Measurements from ENCODE around the gene ARFGAP1. TPM values are rescaled to one million over a fixed set of nuclear protein-coding genes. Genes with fewer than 3 reads are reported as not detected.
A peak's percentile ranks its signal among the peaks of the same experiment; 100 is the strongest.

Gene ARFGAP1
- total RNA-seq, 5 donors from 2014 or later (not counting 1 experiment from before 2014, with no cell fraction given) = 109 to 129 (median 122) TPM

- H3K9me3 ChIP-seq = no peaks in the 10 kb centered on the region
- DNase-seq (peak in 1 of 35 experiments; percentile 17), ATAC-seq (replicated peaks in 1 of 4) (no peak)
- Mint-ChIP-seq H3K9me3 (no peaks in the 10 kb centered on the region), H3K27ac (no peak overlapping the region), H3K36me3 (no peaks in the 10 kb centered on the region), H3K27me3 (peaks cover 0 to 4% of the 10 kb centered on the region in 2 donors), H3K4me3 (no peak overlapping the region), H3K4me1 (peaks cover 3 to 5% (median 4%) of the 10 kb centered on the region in 3 donors)
- no peak overlapping the region for H3K27ac ChIP-seq (ENCODE audit: low read length)
- peaks cover 0 to 17% of the 10 kb centered on the region in 2 experiments for H3K4me1 ChIP-seq (ENCODE audit: control insufficient read depth in 1 of 2, extremely low read depth in 1 of 2, insufficient read depth in 2 of 2, low read length in 2 of 2)
- no peak overlapping the region for H3K4me3 ChIP-seq (ENCODE audit: control insufficient read depth in 1 of 2, extremely low read depth in 1 of 2, low read length in 1 of 2)
- H3K27me3 ChIP-seq (replicated peaks in 1 of 2; ENCODE audit: control insufficient read depth in 2 of 2, extremely low read depth in 1 of 2, insufficient read depth in 2 of 2, low read length in 1 of 2) = peaks cover 0 to 30% of the 10 kb centered on the region in 2 experiments
- H3K36me3 ChIP-seq (ENCODE audit: control insufficient read depth in 2 of 2, extremely low read depth in 1 of 2, insufficient read depth in 1 of 2, low read length in 1 of 2) = no peaks in the 10 kb centered on the region
- CTCF ChIA-PET = interaction anchor here (0.6 to 1.7 kb wide), 3 partner anchors 14 to 16 kb away, joined by 3 read pairs; no protein-coding TSS in a partner anchor
- WGBS (ENCODE audit: insufficient coverage) = 54% methylated on average over 11 of the region's 16 CpGs
- POLR2A ChIA-PET = no interaction called here
Observed at GRCh38 chr20:63238514-63239125, 34.0 kb upstream of the ARFGAP1 start.

GRCh38 chr20:63239431-63239830 is 33.2 kb upstream of the ARFGAP1 start:
- H3K27ac Mint-ChIP-seq = no peak overlapping the region
- Histone ChIP-seq H3K36me3 (ENCODE audit: control insufficient read depth in 2 of 2, extremely low read depth in 1 of 2, insufficient read depth in 1 of 2, low read length in 1 of 2) (no peaks in the 10 kb centered on the region), H3K9me3 (no peaks in the 10 kb centered on the region), H3K27me3 (replicated peaks in 1 of 2; ENCODE audit: control insufficient read depth in 2 of 2, extremely low read depth in 1 of 2, insufficient read depth in 2 of 2, low read length in 1 of 2) (peaks cover 0 to 27% of the 10 kb centered on the region in 2 experiments), H3K27ac (ENCODE audit: low read length) (no peak overlapping the region), H3K4me3 (ENCODE audit: control insufficient read depth in 1 of 2, extremely low read depth in 1 of 2, low read length in 1 of 2) (no peak overlapping the region), H3K4me1 (ENCODE audit: control insufficient read depth in 1 of 2, extremely low read depth in 1 of 2, insufficient read depth in 2 of 2, low read length in 2 of 2) (peaks cover 0 to 16% of the 10 kb centered on the region in 2 experiments)
- H3K4me1 Mint-ChIP-seq = peaks cover 3 to 5% (median 4%) of the 10 kb centered on the region in 3 donors
- CTCF ChIA-PET = no interaction called here
- H3K4me3 Mint-ChIP-seq = no peak overlapping the region
- no peak for DNase-seq
- H3K9me3 Mint-ChIP-seq = no peaks in the 10 kb centered on the region
- peaks cover 0 to 12% of the 10 kb centered on the region in 2 donors for H3K27me3 Mint-ChIP-seq
- no peaks in the 10 kb centered on the region for H3K36me3 Mint-ChIP-seq
- POLR2A ChIA-PET = no interaction called here
- WGBS (ENCODE audit: insufficient coverage) = 95% methylated on average over 25 of the region's 30 CpGs
- no peak for ATAC-seq (replicated peaks in 1 of 4)

GRCh38 chr20:63240004-63240403 is 32.6 kb upstream of the ARFGAP1 start:
- H3K27me3 ChIP-seq (replicated peaks in 1 of 2; ENCODE audit: control insufficient read depth in 2 of 2, extremely low read depth in 1 of 2, insufficient read depth in 2 of 2, low read length in 1 of 2) = peaks cover 0 to 26% of the 10 kb centered on the region in 2 experiments
- H3K36me3 ChIP-seq (ENCODE audit: control insufficient read depth in 2 of 2, extremely low read depth in 1 of 2, insufficient read depth in 1 of 2, low read length in 1 of 2) = no peaks in the 10 kb centered on the region
- no peaks in the 10 kb centered on the region for H3K36me3 Mint-ChIP-seq
- H3K4me3 Mint-ChIP-seq = no peak overlapping the region
- H3K4me3 ChIP-seq (ENCODE audit: control insufficient read depth in 1 of 2, extremely low read depth in 1 of 2, low read length in 1 of 2) = no peak overlapping the region
- no peak for DNase-seq
- WGBS (ENCODE audit: insufficient coverage) = 100% methylated on average over 2 of the region's 11 CpGs
- no peaks in the 10 kb centered on the region for H3K9me3 Mint-ChIP-seq
- H3K27ac ChIP-seq (ENCODE audit: low read length) = no peak overlapping the region
- peaks cover 0 to 14% of the 10 kb centered on the region in 2 donors for H3K27me3 Mint-ChIP-seq
- CTCF ChIA-PET = no interaction called here
- no peaks in the 10 kb centered on the region for H3K9me3 ChIP-seq
- POLR2A ChIA-PET = no interaction called here
- H3K27ac Mint-ChIP-seq = no peak overlapping the region
- H3K4me1 ChIP-seq (ENCODE audit: control insufficient read depth in 1 of 2, extremely low read depth in 1 of 2, insufficient read depth in 2 of 2, low read length in 2 of 2) = peaks cover 0 to 10% of the 10 kb centered on the region in 2 experiments
- peaks cover 0 to 2% (median under 1%) of the 10 kb centered on the region in 3 donors for H3K4me1 Mint-ChIP-seq
- ATAC-seq (replicated peaks in 1 of 4) = no peak

- CTCF ChIA-PET = interaction anchor here in 1 of 2 donors (0.6 kb wide), 1 partner anchor 11 kb away, joined by 4 read pairs; no protein-coding TSS in a partner anchor
Observed at GRCh38 chr20:63241272-63241671, 31.3 kb upstream of the ARFGAP1 start.

GRCh38 chr20:63242736-63243135 is 29.9 kb upstream of the ARFGAP1 start:
- no peaks in the 10 kb centered on the region for H3K36me3 Mint-ChIP-seq
- 90% methylated on average over 15 of the region's 21 CpGs for WGBS (ENCODE audit: insufficient coverage)
- CTCF ChIA-PET = no interaction called here
- H3K4me1 Mint-ChIP-seq = no peaks in the 10 kb centered on the region
- Histone ChIP-seq H3K27me3 (replicated peaks in 1 of 2; ENCODE audit: control insufficient read depth in 2 of 2, extremely low read depth in 1 of 2, insufficient read depth in 2 of 2, low read length in 1 of 2) (peaks cover 0 to 46% of the 10 kb centered on the region in 2 experiments), H3K36me3 (ENCODE audit: control insufficient read depth in 2 of 2, extremely low read depth in 1 of 2, insufficient read depth in 1 of 2, low read length in 1 of 2) (no peaks in the 10 kb centered on the region), H3K4me1 (ENCODE audit: control insufficient read depth in 1 of 2, extremely low read depth in 1 of 2, insufficient read depth in 2 of 2, low read length in 2 of 2) (no peaks in the 10 kb centered on the region), H3K4me3 (ENCODE audit: control insufficient read depth in 1 of 2, extremely low read depth in 1 of 2, low read length in 1 of 2) (no peak overlapping the region), H3K9me3 (no peaks in the 10 kb centered on the region), H3K27ac (ENCODE audit: low read length) (no peak overlapping the region)
- ATAC-seq (replicated peaks in 1 of 4) (no peak), DNase-seq (no peak)
- H3K4me3 Mint-ChIP-seq = no peak overlapping the region
- no peaks in the 10 kb centered on the region for H3K9me3 Mint-ChIP-seq
- H3K27ac Mint-ChIP-seq = no peak overlapping the region
- H3K27me3 Mint-ChIP-seq = peaks cover 8 to 25% of the 10 kb centered on the region in 2 donors
- POLR2A ChIA-PET = no interaction called here

More at GRCh38 chr20:63241272-63241671, 31.3 kb upstream of the ARFGAP1 start:
- Histone ChIP-seq H3K27me3 (replicated peaks in 1 of 2; ENCODE audit: control insufficient read depth in 2 of 2, extremely low read depth in 1 of 2, insufficient read depth in 2 of 2, low read length in 1 of 2) (peaks cover 0 to 32% of the 10 kb centered on the region in 2 experiments), H3K36me3 (ENCODE audit: control insufficient read depth in 2 of 2, extremely low read depth in 1 of 2, insufficient read depth in 1 of 2, low read length in 1 of 2) (no peaks in the 10 kb centered on the region), H3K4me3 (ENCODE audit: control insufficient read depth in 1 of 2, extremely low read depth in 1 of 2, low read length in 1 of 2) (no peak overlapping the region), H3K4me1 (ENCODE audit: control insufficient read depth in 1 of 2, extremely low read depth in 1 of 2, insufficient read depth in 2 of 2, low read length in 2 of 2) (no peaks in the 10 kb centered on the region), H3K9me3 (no peaks in the 10 kb centered on the region), H3K27ac (ENCODE audit: low read length) (no peak overlapping the region)
- DNase-seq (no peak), ATAC-seq (replicated peaks in 1 of 4) (no peak)
- POLR2A ChIA-PET = no interaction called here
- H3K4me3 Mint-ChIP-seq = no peak overlapping the region
- H3K36me3 Mint-ChIP-seq = no peaks in the 10 kb centered on the region
- no peaks in the 10 kb centered on the region for H3K4me1 Mint-ChIP-seq
- H3K27ac Mint-ChIP-seq = no peak overlapping the region
- 64% methylated on average over 5 of the region's 11 CpGs for WGBS (ENCODE audit: insufficient coverage)
- peaks cover 8 to 25% of the 10 kb centered on the region in 2 donors for H3K27me3 Mint-ChIP-seq
- H3K9me3 Mint-ChIP-seq = no peaks in the 10 kb centered on the region

- peaks cover 14 to 34% of the 10 kb centered on the region in 2 donors for H3K27me3 Mint-ChIP-seq
- WGBS (ENCODE audit: insufficient coverage) = 82% methylated on average over 20 of the region's 25 CpGs
- Histone ChIP-seq H3K4me3 (ENCODE audit: control insufficient read depth in 1 of 2, extremely low read depth in 1 of 2, low read length in 1 of 2) (no peak overlapping the region), H3K4me1 (ENCODE audit: control insufficient read depth in 1 of 2, extremely low read depth in 1 of 2, insufficient read depth in 2 of 2, low read length in 2 of 2) (no peaks in the 10 kb centered on the region), H3K27ac (ENCODE audit: low read length) (no peak overlapping the region), H3K27me3 (replicated peaks in 1 of 2; ENCODE audit: control insufficient read depth in 2 of 2, extremely low read depth in 1 of 2, insufficient read depth in 2 of 2, low read length in 1 of 2) (peaks cover 0 to 56% of the 10 kb centered on the region in 2 experiments), H3K36me3 (ENCODE audit: control insufficient read depth in 2 of 2, extremely low read depth in 1 of 2, insufficient read depth in 1 of 2, low read length in 1 of 2) (no peaks in the 10 kb centered on the region), H3K9me3 (no peaks in the 10 kb centered on the region)
- ChIA-PET CTCF (no interaction called here), POLR2A (no interaction called here)
- H3K27ac Mint-ChIP-seq = no peak overlapping the region
- DNase-seq = no peak
- H3K36me3 Mint-ChIP-seq = no peaks in the 10 kb centered on the region
- no peaks in the 10 kb centered on the region for H3K4me1 Mint-ChIP-seq
- no peak overlapping the region for H3K4me3 Mint-ChIP-seq
- no peaks in the 10 kb centered on the region for H3K9me3 Mint-ChIP-seq
- no peak for ATAC-seq (replicated peaks in 1 of 4)
Observed at GRCh38 chr20:63243604-63244247, 28.9 kb upstream of the ARFGAP1 start.

Data from T-cell (primary cell).